ENCODE data around the gene MAPK7. TPM values are rescaled to one million over a fixed set of nuclear protein-coding genes. Genes with fewer than 3 reads are reported as not detected.

The MAPK7 gene
- total and polyA plus RNA-seq, 2 experiments from 2014 or later, result 21.2 to 28.6 TPM

- no peak for TF ChIP-seq EZH2phosphoT487 (IDR thresholded peaks at IDR 0.05; ENCODE audit: insufficient read depth, low read depth)
- H3K9ac ChIP-seq, result no peak overlapping the region
- in situ Hi-C loops (cut with MboI), result no loop called here
- no peaks in the 10 kb centered on the region for H4K20me1 ChIP-seq (ENCODE audit: insufficient read depth)
- no peak overlapping the region for H3K4me3 ChIP-seq
- WGBS, 2 experiments (ENCODE audit: low coverage in 1 of 2, low lambda C conversion rate in 2 of 2, missing lambda C conversion rate in 2 of 2), result 39 to 42% methylated on average over 5 of the region's 5 CpGs
- peak overlapping the region; percentile 52 for H3K4me2 ChIP-seq (ENCODE audit: unreplicated experiment)
- no peaks in the 10 kb centered on the region for H3K9me3 ChIP-seq (ENCODE audit: low read depth)
- H3F3A ChIP-seq (ENCODE audit: insufficient read depth), result peaks cover 33% of the 10 kb centered on the region
- H3K27me3 ChIP-seq (replicated peaks; ENCODE audit: insufficient read depth), result no peaks in the 10 kb centered on the region
- no peaks in the 10 kb centered on the region for H3K36me3 ChIP-seq (ENCODE audit: low read depth)
- H3K4me1 ChIP-seq (ENCODE audit: insufficient read depth), result peaks cover 41% of the 10 kb centered on the region
- H3K27ac ChIP-seq, result no peak overlapping the region; the same call in 1 of the 2 replicates
- no peaks in the 10 kb centered on the region for H3K79me2 ChIP-seq (ENCODE audit: insufficient read depth)
- H2AFZ ChIP-seq, result no peak overlapping the region
- H3K9me2 ChIP-seq (ENCODE audit: insufficient read depth), result no peaks in the 10 kb centered on the region
- peak; percentile 11 for DNase-seq
These were observed 10.8 kb downstream of the MAPK7 start for GRCh38 chr17:19388791-19389785.

GRCh38 chr17:19390951-19391350, 12.7 kb downstream of the MAPK7 start:
- in situ Hi-C loops (cut with MboI), result no loop called here
- 90 to 92% methylated on average over 2 of the region's 2 CpGs for WGBS, 2 experiments (ENCODE audit: low coverage in 1 of 2, low lambda C conversion rate in 2 of 2, missing lambda C conversion rate in 2 of 2)
- H3K36me3 ChIP-seq (ENCODE audit: low read depth), result no peaks in the 10 kb centered on the region
- no peaks in the 10 kb centered on the region for H3K9me3 ChIP-seq (ENCODE audit: low read depth)
- no peak overlapping the region for H2AFZ ChIP-seq
- no peak for DNase-seq
- TF ChIP-seq EZH2phosphoT487 (IDR thresholded peaks at IDR 0.05; ENCODE audit: insufficient read depth, low read depth) (no peak), EZH2 (IDR thresholded peaks at IDR 0.05; ENCODE audit: insufficient read depth, poor library complexity, severe bottlenecking) (no peak)
- H3K27ac ChIP-seq, result no peak overlapping the region
- peaks cover 22% of the 10 kb centered on the region for H3K4me1 ChIP-seq (ENCODE audit: insufficient read depth)
- no peak overlapping the region for H3K4me2 ChIP-seq (ENCODE audit: unreplicated experiment)
- no peak overlapping the region for H3K9ac ChIP-seq
- H3K9me2 ChIP-seq (ENCODE audit: insufficient read depth), result no peaks in the 10 kb centered on the region
- no peaks in the 10 kb centered on the region for H3K79me2 ChIP-seq (ENCODE audit: insufficient read depth)
- peaks cover 17% of the 10 kb centered on the region for H3F3A ChIP-seq (ENCODE audit: insufficient read depth)
- H4K20me1 ChIP-seq (ENCODE audit: insufficient read depth), result no peaks in the 10 kb centered on the region
- no peaks in the 10 kb centered on the region for H3K27me3 ChIP-seq (replicated peaks; ENCODE audit: insufficient read depth)
- H3K4me3 ChIP-seq, result no peak overlapping the region

DNA sequence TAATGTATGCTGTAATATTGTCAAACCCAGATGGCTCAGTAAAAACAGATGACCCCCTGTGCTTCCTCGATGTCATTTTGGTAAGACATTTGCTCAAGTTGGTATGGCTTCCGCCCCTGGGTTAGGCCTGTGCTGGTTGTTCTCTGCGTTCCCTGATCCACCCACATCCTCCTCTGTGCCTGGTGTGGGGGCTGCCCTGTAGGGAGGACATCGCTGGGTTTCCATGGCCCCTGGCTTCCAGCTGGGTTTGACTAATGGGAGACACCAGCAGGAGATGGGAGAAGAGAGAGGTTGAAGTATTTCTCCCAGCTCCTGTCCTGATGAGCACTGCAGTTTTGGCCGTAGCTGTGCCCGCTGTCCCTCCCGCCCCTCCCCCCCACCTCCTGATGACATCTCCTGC, 13.1 kb downstream of the MAPK7 start:
- no peak overlapping the region for H3K4me3 ChIP-seq
- no peaks in the 10 kb centered on the region for H3K27me3 ChIP-seq (replicated peaks; ENCODE audit: insufficient read depth)
- DNase-seq, result no peak
- peaks cover 14% of the 10 kb centered on the region for H3F3A ChIP-seq (ENCODE audit: insufficient read depth)
- H3K4me2 ChIP-seq (ENCODE audit: unreplicated experiment), result no peak overlapping the region
- in situ Hi-C loops (cut with MboI), result no loop called here
- no peak overlapping the region for H3K27ac ChIP-seq
- no peak overlapping the region for H2AFZ ChIP-seq
- TF ChIP-seq EZH2 (IDR thresholded peaks at IDR 0.05; ENCODE audit: insufficient read depth, poor library complexity, severe bottlenecking), result no peak
- TF ChIP-seq EZH2phosphoT487 (IDR thresholded peaks at IDR 0.05; ENCODE audit: insufficient read depth, low read depth), result no peak
- 76 to 77% methylated on average over 5 to 7 of the region's 7 CpGs for WGBS, 2 experiments (ENCODE audit: low coverage in 1 of 2, low lambda C conversion rate in 2 of 2, missing lambda C conversion rate in 2 of 2)
- H3K4me1 ChIP-seq (ENCODE audit: insufficient read depth), result peaks cover 18% of the 10 kb centered on the region
- H3K36me3 ChIP-seq (ENCODE audit: low read depth), result no peaks in the 10 kb centered on the region
- no peaks in the 10 kb centered on the region for H3K9me3 ChIP-seq (ENCODE audit: low read depth)
- H3K9ac ChIP-seq, result no peak overlapping the region
- H3K79me2 ChIP-seq (ENCODE audit: insufficient read depth), result no peaks in the 10 kb centered on the region
- no peaks in the 10 kb centered on the region for H3K9me2 ChIP-seq (ENCODE audit: insufficient read depth)
- no peaks in the 10 kb centered on the region for H4K20me1 ChIP-seq (ENCODE audit: insufficient read depth)

GRCh38 chr17:19392303-19392702, 14.0 kb downstream of the MAPK7 start:
- in situ Hi-C loops (cut with MboI), result no loop called here
- H3K4me2 ChIP-seq (ENCODE audit: unreplicated experiment), result no peak overlapping the region

More at GRCh38 chr17:19392303-19392702, 14.0 kb downstream of the MAPK7 start:
- Histone ChIP-seq H3K79me2 (ENCODE audit: insufficient read depth) (no peaks in the 10 kb centered on the region), H3K4me3 (no peak overlapping the region), H3K4me1 (ENCODE audit: insufficient read depth) (peaks cover 17% of the 10 kb centered on the region), H3K9me3 (ENCODE audit: low read depth) (no peaks in the 10 kb centered on the region), H3K9me2 (ENCODE audit: insufficient read depth) (no peaks in the 10 kb centered on the region), H3K27me3 (replicated peaks; ENCODE audit: insufficient read depth) (no peaks in the 10 kb centered on the region), H3K27ac (no peak overlapping the region), H2AFZ (no peak overlapping the region), H3K9ac (no peak overlapping the region), H3K36me3 (ENCODE audit: low read depth) (no peaks in the 10 kb centered on the region), H3F3A (ENCODE audit: insufficient read depth) (peaks cover 16% of the 10 kb centered on the region), H4K20me1 (ENCODE audit: insufficient read depth) (no peaks in the 10 kb centered on the region)
- TF ChIP-seq EZH2phosphoT487 (IDR thresholded peaks at IDR 0.05; ENCODE audit: insufficient read depth, low read depth) (no peak), EZH2 (IDR thresholded peaks at IDR 0.05; ENCODE audit: insufficient read depth, poor library complexity, severe bottlenecking) (no peak)
- 79 to 86% methylated on average over 7 of the region's 7 CpGs for WGBS, 2 experiments (ENCODE audit: low coverage in 1 of 2, low lambda C conversion rate in 2 of 2, missing lambda C conversion rate in 2 of 2)
- no peak for DNase-seq

Measured in GM23248 (cell line).